GM21381 (cell line): ENCODE results near the gene TERF2IP.
A peak's percentile ranks its signal among the peaks of the same experiment; 100 is the strongest.

Experiments
- ATAC-seq: cut with Tn5 transposase; IDR thresholded peaks from one replicate; pipeline ENCODE4 v1.9.1; 2021; ENCODE audit warnings: mild to moderate bottlenecking, moderate library complexity; ENCODE audit not compliant: unreplicated experiment

Gene TERF2IP

DNA sequence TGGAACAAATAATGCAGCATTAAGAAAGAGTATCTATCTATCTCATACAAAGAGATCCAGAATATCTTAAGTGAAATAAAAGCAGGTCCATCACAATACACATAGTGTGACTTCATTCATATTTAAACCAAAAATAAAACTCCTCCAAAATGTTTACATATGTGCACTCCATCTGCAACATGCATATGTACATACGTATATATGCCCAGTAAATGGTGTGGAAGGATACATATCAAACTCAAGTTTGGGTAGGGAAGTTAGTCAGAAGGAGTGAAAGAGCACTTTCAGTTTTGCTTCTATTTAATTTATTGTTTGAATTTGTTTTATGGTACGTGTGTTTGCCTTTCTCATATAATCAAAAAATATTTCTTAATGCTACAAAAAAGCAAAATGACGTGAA lies 12.5 kb upstream of the TERF2IP start:
- no peak for ATAC-seq

- no peak for ATAC-seq
Observed at GRCh38 chr16:75640598-75640997, 7.0 kb upstream of the TERF2IP start.

GRCh38 chr16:75644240-75645012 lies 3.1 kb upstream of the TERF2IP start:
- no peak for ATAC-seq

DNA sequence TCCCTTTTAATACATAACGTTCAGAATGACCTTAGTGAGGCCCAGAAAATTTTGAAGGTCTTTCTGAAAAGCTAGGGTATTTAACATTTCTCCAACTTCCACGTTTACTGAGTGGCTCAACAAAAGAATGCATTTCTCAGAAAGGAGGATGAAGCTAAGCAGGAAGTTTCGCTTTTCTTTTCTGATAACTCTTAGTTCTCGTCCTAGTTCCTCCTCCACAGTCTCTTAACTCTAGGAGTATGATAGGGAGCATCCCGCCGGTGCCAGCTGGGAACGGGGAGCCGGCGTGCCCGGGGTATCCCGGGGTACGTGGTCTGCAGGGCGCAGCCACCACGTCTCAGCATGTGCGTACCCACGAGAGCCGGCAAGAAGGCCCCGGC lies 471 bp upstream of the TERF2IP start:
- ATAC-seq, result peak; percentile 18

DNA sequence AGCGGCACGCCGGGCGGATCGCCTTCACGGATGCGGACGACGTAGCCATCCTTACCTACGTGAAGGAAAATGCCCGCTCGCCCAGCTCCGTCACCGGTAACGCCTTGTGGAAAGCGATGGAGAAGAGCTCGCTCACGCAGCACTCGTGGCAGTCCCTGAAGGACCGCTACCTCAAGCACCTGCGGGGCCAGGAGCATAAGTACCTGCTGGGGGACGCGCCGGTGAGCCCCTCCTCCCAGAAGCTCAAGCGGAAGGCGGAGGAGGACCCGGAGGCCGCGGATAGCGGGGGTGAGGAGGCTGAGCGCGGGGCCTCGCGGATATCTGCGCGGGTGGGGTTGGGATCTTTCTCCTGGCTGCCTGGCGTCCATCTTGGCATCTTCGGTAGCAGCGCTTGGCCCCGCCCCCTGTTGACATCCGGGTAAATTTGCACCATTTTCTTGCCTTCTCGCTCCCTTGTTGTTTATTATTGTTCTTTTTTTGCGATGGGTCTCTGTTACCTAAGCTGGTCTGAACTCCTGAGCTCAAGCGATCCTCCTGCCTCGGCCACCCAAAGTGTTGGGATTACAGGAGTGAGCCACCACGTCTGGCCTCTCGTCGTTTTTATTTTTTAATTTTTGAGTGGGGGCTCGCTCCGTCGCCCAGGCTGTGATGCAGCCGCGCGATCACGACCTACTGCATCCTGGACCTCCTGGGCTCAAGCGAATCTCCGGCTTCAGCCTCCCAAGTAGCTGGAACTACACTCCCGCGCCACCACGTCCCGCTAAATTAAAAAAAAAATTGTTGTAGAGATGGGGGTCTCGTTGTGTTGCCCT lies 898 bp downstream of the TERF2IP start:
- ATAC-seq, result peak; percentile 33

GRCh38 chr16:75653922-75654321 lies 6.3 kb downstream of the TERF2IP start:
- ATAC-seq, result no peak

DNA sequence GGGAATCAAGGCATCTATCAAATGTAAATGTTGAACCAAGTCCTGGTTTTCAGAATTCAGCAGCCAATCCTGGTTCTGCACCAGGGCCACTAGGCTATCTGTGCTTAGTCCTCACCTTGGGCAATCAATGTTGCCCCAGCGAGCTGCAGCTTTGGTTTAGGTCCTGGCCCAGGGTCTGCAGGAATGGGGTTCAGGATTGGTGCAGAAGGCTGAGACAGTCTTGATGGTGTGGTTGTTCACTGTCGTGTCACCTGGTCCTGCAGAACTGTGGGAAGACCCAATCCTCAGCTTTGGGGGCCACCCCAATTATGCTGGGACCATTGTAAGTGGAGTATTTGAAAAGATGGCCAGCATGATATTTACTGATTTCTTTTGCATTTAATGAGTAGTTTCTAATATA lies 10.6 kb downstream of the TERF2IP start:
- ATAC-seq, result no peak

DNA sequence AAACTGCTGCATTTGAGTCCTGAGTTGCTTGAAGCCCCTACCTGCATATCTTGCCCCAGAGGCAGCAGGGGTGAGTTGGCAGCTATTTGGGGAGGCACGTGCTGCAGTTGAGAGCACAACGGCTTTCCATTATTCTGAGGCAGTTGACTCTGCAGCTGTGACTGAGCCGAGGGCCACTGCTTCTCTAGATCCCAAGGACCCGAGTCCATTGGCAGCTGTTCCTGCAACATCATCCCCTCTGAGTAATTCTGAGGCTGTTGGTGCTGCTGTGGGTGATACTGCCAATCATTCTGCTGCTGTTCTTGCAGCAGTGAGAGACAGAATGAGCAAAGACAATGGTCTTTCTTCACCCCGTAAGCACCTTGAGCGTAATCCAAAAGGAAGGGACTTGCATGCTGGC lies 12.7 kb downstream of the TERF2IP start:
- ATAC-seq, result no peak

- no peak for ATAC-seq
Observed at GRCh38 chr16:75660726-75661302, 13.2 kb downstream of the TERF2IP start.

DNA sequence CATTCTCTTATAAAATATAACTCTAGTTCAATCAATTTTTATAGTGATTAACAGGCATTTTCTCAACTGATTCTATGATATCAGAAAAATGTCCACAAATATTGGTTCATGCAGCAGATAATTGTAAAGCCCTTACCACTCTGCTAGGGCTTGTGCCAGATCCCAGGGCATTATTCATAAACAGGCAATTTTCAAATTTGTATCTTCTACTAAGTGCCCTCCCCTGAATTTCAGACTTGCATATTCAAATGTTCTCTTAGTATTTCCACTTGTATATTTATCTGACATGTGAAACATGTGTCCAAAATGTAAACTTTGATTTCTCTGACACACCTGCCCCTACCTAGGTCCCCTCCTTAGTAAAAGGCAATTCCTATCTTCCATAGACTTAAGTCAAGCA lies 19.9 kb downstream of the TERF2IP start:
- no peak for ATAC-seq

DNA sequence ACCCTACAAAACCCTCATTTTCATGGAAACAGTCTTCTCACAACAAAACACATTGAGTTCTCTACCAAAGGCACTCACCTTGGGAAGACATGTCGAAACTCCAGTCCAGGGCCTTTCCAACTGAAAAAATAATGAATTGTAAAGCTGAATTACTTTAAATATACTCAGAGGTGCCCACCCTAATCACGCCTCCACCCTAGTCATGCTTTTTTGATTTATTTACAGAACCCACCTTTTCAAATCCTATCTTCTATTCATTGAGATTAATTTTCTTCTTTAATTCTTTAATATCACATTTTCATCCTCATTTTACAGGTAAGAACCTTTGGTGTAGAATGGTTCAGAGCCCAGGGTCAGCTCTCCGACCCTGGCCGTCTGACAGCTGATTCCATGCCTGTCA lies 29.3 kb downstream of the TERF2IP start, which contains the start of gene CPHXL2:
TSS of gene CPHXL2 (minus strand) at position 101 of the 400 bp plus-strand sequence. CDS start at position 91, 10 bp downstream.
- ATAC-seq, result no peak

DNA sequence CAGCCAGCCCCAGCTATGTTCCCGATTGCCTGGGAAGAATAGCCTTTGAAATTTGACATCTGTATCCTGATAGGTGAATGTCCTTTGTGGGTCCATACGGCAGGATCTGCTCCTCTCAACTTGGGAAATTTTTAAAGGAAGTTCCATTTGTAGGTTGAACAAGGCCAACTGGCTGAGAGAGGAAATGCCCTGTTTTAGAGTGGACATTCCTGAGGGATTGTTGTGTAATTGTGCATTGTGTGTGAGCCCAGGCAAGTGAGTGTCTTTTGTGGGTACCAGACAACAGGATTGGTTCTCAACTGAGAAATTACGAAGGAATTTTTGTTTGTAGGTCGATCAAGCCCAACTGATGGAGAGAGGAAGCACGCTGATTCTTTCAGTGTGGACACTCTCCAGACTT lies 31.8 kb downstream of the TERF2IP start:
- ATAC-seq, result no peak

DNA sequence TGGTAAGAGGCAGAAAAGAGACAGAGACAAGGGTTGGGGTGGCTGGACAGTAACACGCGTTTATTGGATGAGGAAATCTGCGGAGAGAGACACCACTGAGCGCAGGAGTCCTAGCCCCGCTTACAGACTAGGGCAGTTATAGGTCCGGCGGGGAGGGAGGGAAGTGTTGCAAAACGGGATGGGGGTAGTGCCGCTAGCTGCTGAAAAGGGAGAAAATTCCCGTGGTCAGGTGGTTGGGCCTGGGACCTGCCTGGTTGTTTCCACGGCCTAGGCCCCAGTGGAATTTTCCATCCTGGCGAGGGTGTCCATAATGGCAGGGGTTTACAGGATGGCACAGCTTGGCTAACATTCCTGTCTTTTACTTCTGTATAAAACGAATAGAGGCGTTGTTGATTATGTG lies 34.7 kb downstream of the TERF2IP start:
- no peak for ATAC-seq

DNA sequence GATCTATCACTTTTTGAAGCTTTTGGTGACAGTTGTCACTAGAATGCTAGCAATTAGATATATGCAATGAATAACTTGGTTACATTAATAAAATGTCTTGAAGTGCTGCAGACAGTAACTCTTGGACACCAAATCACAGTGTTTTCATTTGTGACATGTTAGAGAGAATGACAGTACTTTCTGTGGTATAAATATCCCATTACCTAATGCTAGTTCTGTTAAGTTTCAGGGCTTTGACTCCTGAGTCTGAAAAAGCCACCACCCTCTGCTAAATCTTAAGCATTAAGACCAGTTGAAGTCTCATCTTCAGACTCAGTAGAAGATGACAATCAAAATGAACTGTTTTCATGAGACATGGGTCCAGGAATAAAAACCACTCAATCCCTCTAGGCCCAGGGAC lies 39.8 kb downstream of the TERF2IP start:
- ATAC-seq, result no peak

- ATAC-seq, result no peak
Observed at GRCh38 chr16:75695708-75696107, 48.1 kb downstream of the TERF2IP start.

DNA sequence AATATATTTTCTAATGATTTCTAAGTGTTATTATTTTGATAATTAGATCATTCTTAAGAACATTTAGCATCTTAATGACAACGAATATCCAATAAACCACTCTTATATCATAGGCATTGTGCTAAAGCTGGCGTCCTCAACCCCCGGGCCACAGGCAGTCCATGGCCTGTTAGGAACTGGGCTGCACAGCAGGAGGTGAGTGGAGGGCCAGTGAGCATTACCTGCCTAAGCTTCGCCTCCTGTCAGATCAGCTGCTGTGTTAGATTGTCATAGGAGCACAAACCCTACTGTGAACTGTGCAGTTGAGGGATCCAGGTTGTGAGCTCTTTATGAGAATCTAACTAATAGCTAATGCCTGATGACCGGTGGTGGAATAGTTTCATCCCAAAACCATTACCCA lies 50.0 kb downstream of the TERF2IP start:
- no peak for ATAC-seq

DNA sequence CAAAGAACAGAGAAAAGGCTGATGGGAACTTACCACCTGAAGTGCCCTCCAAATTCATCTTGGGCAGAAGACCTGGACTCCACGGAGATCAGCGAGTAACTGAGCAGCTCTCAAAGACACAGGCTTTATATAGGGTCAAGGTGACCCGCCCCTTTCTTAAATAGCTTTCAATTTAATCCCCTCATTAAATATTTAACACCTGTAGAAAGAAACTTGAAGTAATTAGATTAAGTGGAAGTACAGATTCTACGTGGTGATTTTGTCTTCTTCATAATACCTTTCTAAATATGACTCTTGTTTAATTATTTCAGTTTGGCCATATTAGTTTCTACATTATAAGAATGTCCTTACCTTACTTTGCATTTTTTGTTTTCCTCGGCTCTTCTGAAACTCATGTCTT lies 53.8 kb downstream of the TERF2IP start, which contains the start of gene DUXB:
TSS of gene DUXB (minus strand) at position 101 of the 400 bp plus-strand sequence. CDS start at position 58, 43 bp downstream.
- no peak for ATAC-seq

DNA sequence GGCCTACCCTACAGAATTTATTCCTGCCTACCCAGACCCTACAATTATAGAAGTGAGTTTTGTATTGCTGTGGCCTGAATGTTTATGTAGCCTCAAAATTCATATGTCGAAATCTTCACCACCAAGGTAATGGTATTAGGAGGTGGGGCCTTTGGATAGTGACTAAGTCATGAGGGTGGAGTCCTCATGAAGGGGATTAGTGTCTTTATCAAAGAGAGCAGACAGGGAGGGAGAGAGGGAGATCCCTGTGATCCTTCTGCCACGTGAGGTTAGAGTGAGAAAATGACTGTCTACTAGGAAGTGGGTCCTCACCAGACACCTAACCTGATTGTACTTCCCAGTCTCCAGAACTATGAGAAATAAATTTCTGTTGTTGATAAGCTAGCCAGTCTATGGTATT lies 54.7 kb downstream of the TERF2IP start:
- no peak for ATAC-seq

DNA sequence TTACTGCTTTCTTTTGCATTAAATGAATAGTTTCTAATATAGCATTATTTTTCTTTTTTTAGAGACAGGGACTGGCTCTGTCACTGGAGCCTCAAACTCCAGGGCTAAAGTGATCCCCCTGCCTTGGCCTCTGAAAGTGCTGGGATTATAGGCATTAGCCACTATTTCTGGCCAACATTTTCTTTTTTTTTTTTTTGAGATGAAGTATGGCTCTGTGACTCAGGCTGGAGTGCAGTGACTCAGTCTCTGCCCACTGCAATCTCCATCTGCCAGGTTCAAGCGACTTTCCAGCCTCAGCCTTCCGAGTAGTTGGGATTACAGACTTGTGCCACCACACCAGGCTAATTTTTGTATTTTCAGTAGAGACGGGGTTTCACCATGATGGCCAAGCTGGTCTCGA lies 55.7 kb downstream of the TERF2IP start:
- ATAC-seq, result no peak
